ENCODE data around the gene RCAN3.

DNA sequence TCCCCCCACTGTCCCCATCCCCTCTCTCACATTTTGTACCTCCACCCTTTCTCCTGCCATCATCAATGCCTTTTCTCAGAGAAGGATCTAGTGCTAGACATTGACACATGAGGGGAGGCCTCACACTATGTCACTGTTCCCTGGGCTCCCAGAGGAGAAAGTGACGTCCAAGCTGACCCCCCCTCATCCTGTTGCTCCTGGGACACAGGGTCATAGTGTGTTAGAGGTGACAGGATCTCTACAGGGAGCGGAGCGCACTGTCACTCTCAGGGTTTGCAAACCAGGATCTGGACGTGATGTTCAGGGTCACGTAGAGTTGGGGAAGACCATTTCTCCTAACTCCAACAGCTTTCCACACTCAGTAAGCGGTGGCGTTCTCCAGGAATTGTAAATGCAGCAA is 55.8 kb downstream of the RCAN3 start:
- TF ChIP-seq, protein P1, sequence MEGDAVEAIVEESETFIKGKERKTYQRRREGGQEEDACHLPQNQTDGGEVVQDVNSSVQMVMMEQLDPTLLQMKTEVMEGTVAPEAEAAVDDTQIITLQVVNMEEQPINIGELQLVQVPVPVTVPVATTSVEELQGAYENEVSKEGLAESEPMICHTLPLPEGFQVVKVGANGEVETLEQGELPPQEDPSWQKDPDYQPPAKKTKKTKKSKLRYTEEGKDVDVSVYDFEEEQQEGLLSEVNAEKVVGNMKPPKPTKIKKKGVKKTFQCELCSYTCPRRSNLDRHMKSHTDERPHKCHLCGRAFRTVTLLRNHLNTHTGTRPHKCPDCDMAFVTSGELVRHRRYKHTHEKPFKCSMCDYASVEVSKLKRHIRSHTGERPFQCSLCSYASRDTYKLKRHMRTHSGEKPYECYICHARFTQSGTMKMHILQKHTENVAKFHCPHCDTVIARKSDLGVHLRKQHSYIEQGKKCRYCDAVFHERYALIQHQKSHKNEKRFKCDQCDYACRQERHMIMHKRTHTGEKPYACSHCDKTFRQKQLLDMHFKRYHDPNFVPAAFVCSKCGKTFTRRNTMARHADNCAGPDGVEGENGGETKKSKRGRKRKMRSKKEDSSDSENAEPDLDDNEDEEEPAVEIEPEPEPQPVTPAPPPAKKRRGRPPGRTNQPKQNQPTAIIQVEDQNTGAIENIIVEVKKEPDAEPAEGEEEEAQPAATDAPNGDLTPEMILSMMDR (conservative IDR thresholded peaks at IDR 0.05 in 1 of 2, IDR thresholded peaks at IDR 0.05 in 1 of 2; ENCODE audit: extremely low read depth in 1 of 2, insufficient read depth in 1 of 2, low read depth in 1 of 2, low read length in 2 of 2) = no peak
- no peak for TF ChIP-seq EZH2 (IDR thresholded peaks at IDR 0.05; ENCODE audit: borderline replicate concordance, low read length)
